Measurements from ENCODE around the gene EPS15.

DNA sequence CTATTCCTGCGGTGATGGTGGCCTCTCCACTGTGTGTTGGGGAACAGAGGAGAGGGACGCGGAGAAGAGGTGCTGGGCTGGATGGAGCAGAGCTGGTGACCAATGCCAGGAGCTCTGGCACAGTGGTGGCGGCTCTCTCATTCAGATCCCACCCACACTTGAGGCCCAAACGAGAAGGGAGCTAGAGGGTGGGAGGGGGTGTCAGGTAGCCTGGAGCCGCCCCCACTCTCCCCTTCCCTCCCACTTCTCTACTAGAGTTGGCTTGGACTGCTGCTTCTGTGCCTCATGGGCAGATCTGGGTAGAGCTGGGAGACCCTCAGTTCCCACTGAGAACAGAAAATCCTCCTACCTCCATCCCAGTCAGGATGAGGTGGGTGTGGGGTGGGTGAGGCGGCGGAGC lies 192.2 kb downstream of the EPS15 start:
- TF ChIP-seq, protein P1, sequence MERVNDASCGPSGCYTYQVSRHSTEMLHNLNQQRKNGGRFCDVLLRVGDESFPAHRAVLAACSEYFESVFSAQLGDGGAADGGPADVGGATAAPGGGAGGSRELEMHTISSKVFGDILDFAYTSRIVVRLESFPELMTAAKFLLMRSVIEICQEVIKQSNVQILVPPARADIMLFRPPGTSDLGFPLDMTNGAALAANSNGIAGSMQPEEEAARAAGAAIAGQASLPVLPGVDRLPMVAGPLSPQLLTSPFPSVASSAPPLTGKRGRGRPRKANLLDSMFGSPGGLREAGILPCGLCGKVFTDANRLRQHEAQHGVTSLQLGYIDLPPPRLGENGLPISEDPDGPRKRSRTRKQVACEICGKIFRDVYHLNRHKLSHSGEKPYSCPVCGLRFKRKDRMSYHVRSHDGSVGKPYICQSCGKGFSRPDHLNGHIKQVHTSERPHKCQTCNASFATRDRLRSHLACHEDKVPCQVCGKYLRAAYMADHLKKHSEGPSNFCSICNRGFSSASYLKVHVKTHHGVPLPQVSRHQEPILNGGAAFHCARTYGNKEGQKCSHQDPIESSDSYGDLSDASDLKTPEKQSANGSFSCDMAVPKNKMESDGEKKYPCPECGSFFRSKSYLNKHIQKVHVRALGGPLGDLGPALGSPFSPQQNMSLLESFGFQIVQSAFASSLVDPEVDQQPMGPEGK (CRISPR knock-in tag; IDR thresholded peaks at IDR 0.05; ENCODE audit: borderline replicate concordance), result no peak
- TF ChIP-seq ARNTL (CRISPR knock-in tag; IDR thresholded peaks at IDR 0.05; ENCODE audit: borderline replicate concordance, low read depth), result no peak
- no peak for TF ChIP-seq RARB (CRISPR knock-in tag; IDR thresholded peaks at IDR 0.05)
- no peak for TF ChIP-seq PPARA (CRISPR knock-in tag; IDR thresholded peaks at IDR 0.05; ENCODE audit: borderline replicate concordance)
- no peak for TF ChIP-seq ZFP30 (CRISPR knock-in tag; IDR thresholded peaks at IDR 0.05)
